Hematopoietic multipotent progenitor cell treated with erythropoietin and hydrocortisone succinate and interleukin-3 and kit ligand, for 6 days (in vitro differentiated cells): ENCODE results near the gene KLHL20.
"Not testable (repeated sequence)": the region's sequence is repeated elsewhere in the genome, so short reads cannot be mapped to it uniquely, and the experiment has no call there.

ENCODE experiments used
- DNase-seq: peaks from one replicate; pipeline ENCODE4 v3.0.0-alpha.2; 2015

Gene KLHL20

GRCh38 chr1:173753830-173754229 lies 39.0 kb downstream of the KLHL20 start:
- no peak for DNase-seq

DNA sequence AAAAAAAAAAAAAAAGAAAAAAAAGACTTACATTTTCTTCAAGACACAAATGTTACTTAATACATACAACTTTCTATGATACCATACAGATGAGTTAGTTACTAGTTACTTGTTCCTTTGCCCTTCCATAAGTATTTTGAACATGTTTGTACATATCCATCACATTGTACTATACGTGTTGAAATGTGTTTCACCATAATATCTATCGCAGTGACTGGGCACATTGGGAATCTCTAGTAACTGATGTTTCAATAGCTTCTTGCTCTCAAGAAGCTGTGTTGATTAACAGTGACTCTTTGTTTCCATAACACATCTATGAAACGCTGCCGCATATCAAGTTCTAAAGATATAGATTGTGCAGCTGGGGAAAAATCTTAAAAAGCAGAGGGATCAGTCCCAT lies 42.9 kb downstream of the KLHL20 start:
- DNase-seq: no peak

DNA sequence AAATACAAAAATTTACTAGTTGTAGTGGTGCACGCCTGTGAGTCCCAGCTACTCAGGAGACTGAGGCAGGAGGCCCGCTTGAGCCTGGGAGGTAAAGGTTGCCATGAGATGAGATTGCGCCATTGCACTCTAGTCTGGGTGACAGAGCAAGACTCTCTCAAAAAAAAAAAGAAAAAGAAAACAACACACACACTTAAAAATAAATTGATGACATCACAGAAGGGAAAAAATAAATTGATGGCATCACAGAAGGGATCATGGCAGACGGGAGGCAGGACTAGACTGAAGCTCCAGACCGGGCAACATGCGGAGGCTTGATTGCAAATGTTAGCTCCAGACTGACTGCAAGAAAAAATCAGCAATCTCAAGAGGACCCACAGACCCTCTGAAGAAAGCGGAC lies 43.3 kb downstream of the KLHL20 start:
- DNase-seq: no peak

GRCh38 chr1:173758980-173759379 lies 44.2 kb downstream of the KLHL20 start:
- no peak for DNase-seq

GRCh38 chr1:173764331-173764730 lies 49.5 kb downstream of the KLHL20 start:
- not testable (repeated sequence) for DNase-seq

- DNase-seq: no peak
Measured at GRCh38 chr1:173768206-173768605, 53.4 kb downstream of the KLHL20 start.

- DNase-seq: no peak
Measured at GRCh38 chr1:173768827-173769226, 54.0 kb downstream of the KLHL20 start.

DNA sequence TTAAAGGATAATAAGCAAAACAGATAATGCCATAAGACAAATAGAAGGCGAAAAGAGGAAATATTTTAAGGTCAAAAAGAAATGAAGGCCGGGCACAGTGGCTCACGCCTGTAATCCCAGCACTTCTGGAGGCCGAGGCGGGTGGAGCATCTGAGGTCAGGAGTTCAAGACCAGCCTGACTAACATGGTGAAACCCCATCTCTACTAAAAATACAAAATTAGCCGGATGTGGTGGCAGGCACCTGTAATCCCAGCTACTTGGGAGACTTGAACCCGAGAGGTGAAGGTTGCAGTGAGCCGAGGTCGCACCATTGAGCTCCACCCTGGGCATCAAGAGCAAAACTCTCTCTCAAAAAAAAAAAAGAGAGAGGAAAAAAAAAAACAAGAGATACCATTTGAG lies 55.5 kb downstream of the KLHL20 start:
- not testable (repeated sequence) for DNase-seq

- DNase-seq: no peak
Measured at GRCh38 chr1:173771560-173771959, 56.8 kb downstream of the KLHL20 start.

DNA sequence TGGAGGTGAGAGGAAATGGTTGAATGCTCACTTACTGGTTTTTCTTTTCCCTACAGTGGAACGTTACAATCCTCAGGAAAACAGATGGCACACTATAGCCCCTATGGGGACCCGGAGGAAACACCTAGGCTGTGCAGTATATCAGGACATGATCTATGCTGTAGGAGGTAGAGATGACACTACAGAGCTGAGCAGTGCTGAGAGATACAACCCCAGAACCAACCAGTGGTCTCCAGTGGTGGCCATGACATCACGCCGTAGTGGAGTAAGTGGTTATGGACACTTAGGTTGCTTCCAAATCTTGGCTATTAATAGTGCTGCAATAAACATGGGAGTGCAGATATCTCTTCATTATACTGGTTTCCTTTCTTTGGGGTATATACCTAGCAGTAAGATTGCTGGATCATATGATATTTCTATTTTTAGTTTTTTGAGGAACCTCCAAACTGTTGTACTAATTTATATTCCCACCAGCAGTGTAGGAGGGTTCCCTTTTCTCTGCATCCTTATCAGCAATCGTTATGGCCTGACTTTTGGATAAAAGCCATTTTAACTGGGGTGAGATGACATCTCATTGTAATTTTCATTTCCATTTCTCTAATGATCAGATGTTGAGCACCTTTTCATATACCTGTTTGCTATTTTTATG lies 60.9 kb downstream of the KLHL20 start:
- DNase-seq: peak; percentile 22

DNA sequence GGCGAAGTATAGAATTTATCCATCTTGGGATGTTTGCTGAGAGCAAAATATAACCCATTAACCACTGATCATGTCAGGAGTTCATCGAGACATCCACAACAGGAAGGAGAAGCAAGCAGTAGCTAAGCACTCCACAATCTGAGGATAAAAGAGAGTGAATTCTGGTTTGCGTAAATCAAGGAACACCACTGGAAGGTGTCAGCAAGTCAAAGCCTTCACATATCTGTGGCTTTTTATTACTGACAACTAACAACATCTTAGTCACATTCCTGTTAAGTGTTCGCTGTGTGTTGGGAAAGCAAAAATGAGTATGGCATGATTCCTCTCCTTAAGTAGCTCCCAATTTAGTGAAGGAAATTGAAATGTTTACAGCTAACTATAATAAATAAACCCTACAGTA lies 65.2 kb downstream of the KLHL20 start:
- no peak for DNase-seq

DNA sequence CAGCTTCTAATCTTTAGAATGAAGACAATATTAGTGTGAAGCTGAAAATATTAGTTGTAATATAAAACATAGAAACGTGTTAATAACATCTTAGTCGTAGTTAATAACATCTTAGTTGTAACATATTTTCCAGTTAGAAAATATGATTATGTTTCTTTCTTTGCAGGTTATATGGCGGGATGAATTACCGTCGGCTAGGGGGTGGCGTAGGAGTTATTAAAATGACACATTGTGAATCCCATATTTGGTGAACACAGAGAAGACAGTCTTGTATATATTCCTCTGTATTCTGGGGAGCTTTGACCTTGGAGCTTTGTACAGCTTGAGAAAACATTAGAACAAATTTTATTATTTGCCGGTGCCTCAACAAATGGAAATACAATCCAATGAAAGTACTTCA lies 70.2 kb downstream of the KLHL20 start:
- no peak for DNase-seq

DNA sequence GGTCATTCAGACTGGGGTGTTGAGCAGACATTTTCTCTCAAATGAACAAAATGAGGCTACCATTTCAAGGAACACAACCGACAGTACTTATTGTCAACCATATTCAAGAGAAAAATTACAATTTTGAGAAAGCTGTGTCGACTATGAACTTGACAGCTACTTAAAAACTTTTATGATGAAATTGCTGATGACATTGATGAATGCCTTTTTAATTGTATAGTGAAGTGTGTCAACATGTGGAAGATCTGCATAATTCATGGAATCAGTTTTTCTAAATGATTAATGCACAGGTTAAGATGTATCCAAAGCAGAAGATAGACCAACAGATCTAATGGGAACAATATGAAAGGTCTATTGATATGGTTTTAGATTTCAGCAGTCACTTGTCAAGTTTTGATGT lies 75.1 kb downstream of the KLHL20 start:
- DNase-seq: no peak

DNA sequence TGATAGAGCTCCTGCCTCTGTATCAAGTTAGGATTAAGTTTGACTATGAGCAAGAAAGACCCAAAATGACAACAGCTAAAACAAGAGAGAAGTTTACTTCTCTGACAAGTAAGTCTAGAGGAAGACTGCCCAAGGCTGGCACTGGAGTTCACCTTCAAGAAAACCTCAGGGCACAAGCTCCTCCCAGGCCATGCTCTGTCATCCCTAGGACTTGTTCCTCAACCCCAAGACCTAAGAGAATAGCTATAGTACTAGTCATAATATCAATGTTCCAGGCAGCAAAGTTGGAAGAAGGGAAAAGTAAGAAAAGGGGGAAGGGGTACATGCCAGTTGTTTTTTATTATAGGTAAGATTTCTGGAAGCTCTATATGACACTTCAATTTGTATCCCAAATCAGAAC lies 83.3 kb downstream of the KLHL20 start:
- DNase-seq: no peak

- not testable (repeated sequence) for DNase-seq
Measured at GRCh38 chr1:173799995-173800394, 85.2 kb downstream of the KLHL20 start.

DNA sequence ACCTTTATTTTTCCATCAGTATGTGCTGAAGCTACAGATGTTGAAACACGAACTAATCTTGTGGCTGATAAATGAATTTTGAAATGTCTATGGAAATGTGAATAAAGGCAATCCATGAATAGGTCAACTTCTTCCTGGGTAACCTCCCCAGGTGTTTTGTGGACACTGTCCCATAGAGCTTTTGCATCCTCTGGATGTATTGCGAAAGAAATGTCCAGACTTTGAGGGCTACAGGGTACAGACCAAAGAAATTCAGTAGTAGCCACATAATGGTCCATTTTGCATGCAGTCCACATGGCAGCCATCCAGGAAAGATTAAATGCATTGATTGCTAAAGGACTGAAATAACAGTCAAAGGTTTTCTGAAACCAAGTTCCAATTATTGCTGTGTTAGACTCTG lies 88.2 kb downstream of the KLHL20 start:
- no peak for DNase-seq

GRCh38 chr1:173813654-173814053 lies 98.9 kb downstream of the KLHL20 start:
- not testable (repeated sequence) for DNase-seq

DNA sequence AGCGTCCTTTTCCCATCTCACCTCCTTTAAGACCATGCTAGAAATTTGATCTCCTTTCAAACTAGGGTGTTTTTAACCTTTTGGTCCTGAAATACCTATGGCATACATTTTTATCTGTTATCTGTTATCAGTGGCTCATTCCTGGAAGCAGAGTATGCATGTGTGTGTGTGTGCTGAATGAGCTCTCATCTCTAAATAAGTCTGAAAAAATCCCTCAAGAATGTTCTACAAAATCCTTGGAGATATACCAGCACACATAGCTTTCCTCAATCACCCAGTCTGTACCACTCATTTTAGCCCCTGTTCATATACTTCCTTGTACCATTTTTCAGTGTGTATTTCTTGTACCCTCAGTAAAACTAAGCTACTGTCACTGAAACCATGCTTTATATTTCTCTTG lies 103.7 kb downstream of the KLHL20 start:
- no peak for DNase-seq

- no peak for DNase-seq
Measured at GRCh38 chr1:173821680-173822079, 106.9 kb downstream of the KLHL20 start.

- no peak for DNase-seq
Measured at GRCh38 chr1:173823781-173824314, 109.1 kb downstream of the KLHL20 start.

GRCh38 chr1:173824315-173825081 lies 109.7 kb downstream of the KLHL20 start, which contains the start of the genes CENPL and DARS2:
CENPL (minus strand) TSS chr1:173824883; CDS start chr1:173811299, 13,584 bp downstream.
DARS2 (plus strand) TSS chr1:173824673; CDS start chr1:173825230, 557 bp downstream.
- DNase-seq: peak; percentile 99

- DNase-seq: peak; percentile 40
Measured at GRCh38 chr1:173827611-173828010, 112.8 kb downstream of the KLHL20 start.

DNA sequence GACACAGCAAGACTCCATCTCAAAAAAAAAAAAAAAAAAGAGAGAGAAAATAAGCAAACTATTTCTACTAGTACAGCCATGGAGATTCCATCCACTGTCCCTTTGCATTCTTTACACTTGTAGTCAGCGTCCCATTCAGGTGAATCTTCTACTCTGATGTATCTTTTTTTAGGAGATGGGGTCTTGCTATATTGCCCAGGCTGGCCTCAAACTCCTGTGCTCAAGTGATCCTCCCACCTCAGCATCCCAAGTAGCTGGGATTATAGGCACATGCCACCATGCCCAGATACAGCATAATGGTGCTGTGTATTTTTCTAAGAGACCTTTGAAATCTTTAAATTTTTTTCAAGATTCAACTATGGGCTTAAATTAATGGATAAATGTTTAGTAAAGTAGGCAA lies 118.0 kb downstream of the KLHL20 start:
- no peak for DNase-seq
